ENCODE measurements around the gene FRMD4A.
A peak's percentile ranks its signal among the peaks of the same experiment; 100 is the strongest.

The FRMD4A gene

DNA sequence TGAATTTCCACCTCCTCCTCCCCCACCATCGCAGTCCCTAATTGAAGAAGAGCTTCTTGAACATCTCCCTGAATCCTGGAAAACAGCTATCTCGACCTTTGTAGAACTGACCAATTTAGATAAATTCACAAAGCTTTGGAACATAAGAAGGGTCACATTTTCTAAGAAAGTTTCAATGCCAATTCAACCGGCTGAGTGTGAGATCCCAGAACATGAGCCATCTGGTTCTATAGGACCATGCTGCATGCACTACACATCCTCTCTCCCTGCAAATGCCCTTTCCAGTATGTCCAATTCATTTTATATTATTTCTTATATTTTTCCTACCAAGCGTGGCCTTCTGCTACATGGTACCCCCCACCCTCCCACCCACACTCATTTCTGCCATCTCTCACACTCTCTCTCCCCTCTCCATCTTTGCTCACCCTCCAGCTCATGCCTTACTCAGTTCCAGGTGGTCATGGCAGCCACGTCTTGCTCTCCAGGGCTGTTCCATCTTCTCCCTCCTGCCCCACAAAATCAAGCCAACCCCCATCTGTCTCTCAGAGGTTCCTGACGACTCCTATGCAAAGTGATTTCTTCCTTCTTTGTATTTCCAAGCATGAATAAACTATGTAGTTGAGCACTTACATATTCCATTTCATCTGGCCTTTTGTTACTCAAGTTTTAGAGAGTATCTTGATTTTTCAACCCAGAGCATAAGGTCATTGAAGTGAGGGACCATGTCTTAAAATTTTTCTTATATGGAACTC, 19.3 kb downstream of the FRMD4A start:
- Histone ChIP-seq H3K27me3 (ENCODE audit: insufficient read depth, poor library complexity, severe bottlenecking) (no peaks in the 10 kb centered on the region), H3K27ac (ENCODE audit: poor library complexity, severe bottlenecking) (no peak overlapping the region), H3K9me3 (ENCODE audit: severe bottlenecking) (no peaks in the 10 kb centered on the region), H3K4me3 (ENCODE audit: severe bottlenecking) (no peak overlapping the region), H3K36me3 (ENCODE audit: low read depth) (no peaks in the 10 kb centered on the region), H3K4me1 (ENCODE audit: insufficient read depth, poor library complexity, severe bottlenecking) (no peaks in the 10 kb centered on the region)
- ATAC-seq (ENCODE audit: low read depth) (no peak), DNase-seq (ENCODE audit: low spot score) (no peak)
- TF ChIP-seq, protein P1, sequence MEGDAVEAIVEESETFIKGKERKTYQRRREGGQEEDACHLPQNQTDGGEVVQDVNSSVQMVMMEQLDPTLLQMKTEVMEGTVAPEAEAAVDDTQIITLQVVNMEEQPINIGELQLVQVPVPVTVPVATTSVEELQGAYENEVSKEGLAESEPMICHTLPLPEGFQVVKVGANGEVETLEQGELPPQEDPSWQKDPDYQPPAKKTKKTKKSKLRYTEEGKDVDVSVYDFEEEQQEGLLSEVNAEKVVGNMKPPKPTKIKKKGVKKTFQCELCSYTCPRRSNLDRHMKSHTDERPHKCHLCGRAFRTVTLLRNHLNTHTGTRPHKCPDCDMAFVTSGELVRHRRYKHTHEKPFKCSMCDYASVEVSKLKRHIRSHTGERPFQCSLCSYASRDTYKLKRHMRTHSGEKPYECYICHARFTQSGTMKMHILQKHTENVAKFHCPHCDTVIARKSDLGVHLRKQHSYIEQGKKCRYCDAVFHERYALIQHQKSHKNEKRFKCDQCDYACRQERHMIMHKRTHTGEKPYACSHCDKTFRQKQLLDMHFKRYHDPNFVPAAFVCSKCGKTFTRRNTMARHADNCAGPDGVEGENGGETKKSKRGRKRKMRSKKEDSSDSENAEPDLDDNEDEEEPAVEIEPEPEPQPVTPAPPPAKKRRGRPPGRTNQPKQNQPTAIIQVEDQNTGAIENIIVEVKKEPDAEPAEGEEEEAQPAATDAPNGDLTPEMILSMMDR (IDR thresholded peaks at IDR 0.05; ENCODE audit: poor library complexity, severe bottlenecking), result no peak

DNA sequence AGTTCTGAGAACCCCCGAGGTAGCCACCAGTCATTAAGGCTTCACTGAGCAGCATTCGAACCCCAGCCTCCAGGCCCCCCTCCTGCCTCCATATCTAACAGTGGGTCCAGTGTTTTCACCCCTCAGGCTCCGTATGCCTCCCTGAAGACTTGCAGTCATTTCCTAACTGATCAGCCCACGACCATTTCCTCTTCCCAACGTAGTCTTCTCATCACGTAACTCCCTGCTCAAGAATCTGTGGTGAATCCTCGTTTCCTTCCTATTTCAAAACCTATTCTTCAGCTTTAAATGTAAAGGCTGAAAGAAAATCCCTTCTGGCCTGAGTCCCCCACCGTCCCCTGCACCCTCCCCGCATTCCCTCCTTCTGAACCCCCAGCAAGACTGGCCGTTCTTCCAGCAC, 21.1 kb downstream of the FRMD4A start:
- ATAC-seq (ENCODE audit: low read depth), result no peak
- H3K4me1 ChIP-seq (ENCODE audit: insufficient read depth, poor library complexity, severe bottlenecking), result no peaks in the 10 kb centered on the region
- H3K9me3 ChIP-seq (ENCODE audit: severe bottlenecking), result no peaks in the 10 kb centered on the region
- TF ChIP-seq, protein P1 (IDR thresholded peaks at IDR 0.05; ENCODE audit: poor library complexity, severe bottlenecking), result no peak
- DNase-seq (ENCODE audit: low spot score), result no peak
- no peaks in the 10 kb centered on the region for H3K36me3 ChIP-seq (ENCODE audit: low read depth)
- no peak overlapping the region for H3K4me3 ChIP-seq (ENCODE audit: severe bottlenecking)
- H3K27ac ChIP-seq (ENCODE audit: poor library complexity, severe bottlenecking), result no peak overlapping the region
- no peaks in the 10 kb centered on the region for H3K27me3 ChIP-seq (ENCODE audit: insufficient read depth, poor library complexity, severe bottlenecking)

DNA sequence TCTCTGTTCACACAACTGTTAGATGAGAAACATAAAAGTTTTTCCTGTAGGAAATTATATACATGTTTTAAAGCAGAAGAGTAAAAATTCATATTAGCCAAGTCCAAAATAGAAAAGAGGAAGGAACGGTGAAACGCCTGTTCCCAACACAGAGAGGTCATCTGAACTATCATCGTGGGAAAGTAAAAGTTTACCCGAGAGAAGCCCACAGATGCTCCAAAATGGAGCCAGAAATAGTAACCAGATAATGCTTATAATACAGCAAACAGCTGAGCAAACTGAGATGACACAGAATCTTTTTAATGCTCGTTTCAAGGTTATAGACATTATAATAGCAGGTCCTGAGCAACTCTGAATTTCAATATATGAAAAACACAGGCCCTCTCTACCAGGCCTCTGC, 24.5 kb downstream of the FRMD4A start:
- no peak for DNase-seq (ENCODE audit: low spot score)
- Histone ChIP-seq H3K27me3 (ENCODE audit: insufficient read depth, poor library complexity, severe bottlenecking) (peaks cover 3% of the 10 kb centered on the region), H3K36me3 (ENCODE audit: low read depth) (no peaks in the 10 kb centered on the region), H3K4me1 (ENCODE audit: insufficient read depth, poor library complexity, severe bottlenecking) (no peaks in the 10 kb centered on the region), H3K27ac (ENCODE audit: poor library complexity, severe bottlenecking) (no peak overlapping the region), H3K9me3 (ENCODE audit: severe bottlenecking) (no peaks in the 10 kb centered on the region), H3K4me3 (ENCODE audit: severe bottlenecking) (no peak overlapping the region)
- no peak for ATAC-seq (ENCODE audit: low read depth)
- TF ChIP-seq, protein P1 (IDR thresholded peaks at IDR 0.05; ENCODE audit: poor library complexity, severe bottlenecking), result no peak

DNA sequence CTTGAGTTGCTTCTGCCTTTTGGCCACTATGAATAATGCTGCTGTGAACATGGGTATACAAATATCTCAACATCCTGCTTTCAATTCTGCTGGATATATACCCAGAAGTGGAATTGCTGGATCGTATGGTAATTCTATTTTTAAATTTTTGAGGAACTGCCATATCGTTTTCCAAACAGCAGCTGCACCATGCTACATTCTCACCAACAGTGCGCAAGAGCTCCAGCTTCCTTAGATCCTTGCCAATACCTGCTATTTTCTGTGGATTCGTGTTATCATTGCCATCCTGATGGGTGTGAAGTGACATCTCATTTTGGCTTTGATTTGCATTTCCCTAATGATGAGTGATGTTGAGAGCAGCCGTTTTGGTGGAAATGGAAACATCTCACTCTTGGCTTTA, 26.7 kb downstream of the FRMD4A start:
- no peaks in the 10 kb centered on the region for H3K4me1 ChIP-seq (ENCODE audit: insufficient read depth, poor library complexity, severe bottlenecking)
- TF ChIP-seq, protein P1 (IDR thresholded peaks at IDR 0.05; ENCODE audit: poor library complexity, severe bottlenecking), result no peak
- H3K9me3 ChIP-seq (ENCODE audit: severe bottlenecking), result no peaks in the 10 kb centered on the region
- no peak for DNase-seq (ENCODE audit: low spot score)
- no peak overlapping the region for H3K27ac ChIP-seq (ENCODE audit: poor library complexity, severe bottlenecking)
- H3K36me3 ChIP-seq (ENCODE audit: low read depth), result no peaks in the 10 kb centered on the region
- H3K27me3 ChIP-seq (ENCODE audit: insufficient read depth, poor library complexity, severe bottlenecking), result peaks cover 3% of the 10 kb centered on the region
- no peak overlapping the region for H3K4me3 ChIP-seq (ENCODE audit: severe bottlenecking)
- ATAC-seq (ENCODE audit: low read depth), result no peak

DNA sequence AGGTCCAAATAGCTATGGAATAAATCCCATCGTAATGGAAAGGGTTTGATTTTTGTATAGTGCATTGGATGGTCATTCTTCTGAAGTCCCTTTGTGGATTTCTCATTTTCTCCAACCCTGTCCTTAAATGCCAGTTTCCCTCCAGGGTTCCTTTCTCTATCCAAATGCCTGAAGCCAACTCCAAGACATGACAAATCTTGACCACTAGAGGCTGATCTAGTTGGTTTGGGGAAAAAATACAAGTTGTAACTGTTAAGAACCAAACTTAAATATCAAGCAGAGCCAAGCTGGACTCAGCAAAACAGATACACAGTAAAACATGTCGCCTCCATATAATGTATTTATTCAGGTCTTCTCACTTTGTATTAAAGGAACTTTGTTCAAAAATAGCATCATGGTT, 28.7 kb downstream of the FRMD4A start:
- H3K4me1 ChIP-seq (ENCODE audit: insufficient read depth, poor library complexity, severe bottlenecking), result no peaks in the 10 kb centered on the region
- peaks cover 3% of the 10 kb centered on the region for H3K27me3 ChIP-seq (ENCODE audit: insufficient read depth, poor library complexity, severe bottlenecking)
- H3K4me3 ChIP-seq (ENCODE audit: severe bottlenecking), result no peak overlapping the region
- ATAC-seq (ENCODE audit: low read depth) (no peak), DNase-seq (ENCODE audit: low spot score) (no peak)
- H3K9me3 ChIP-seq (ENCODE audit: severe bottlenecking), result no peaks in the 10 kb centered on the region
- TF ChIP-seq, protein P1 (IDR thresholded peaks at IDR 0.05; ENCODE audit: poor library complexity, severe bottlenecking), result peak; percentile 54
- no peak overlapping the region for H3K27ac ChIP-seq (ENCODE audit: poor library complexity, severe bottlenecking)
- no peaks in the 10 kb centered on the region for H3K36me3 ChIP-seq (ENCODE audit: low read depth)
